Neural cell (in vitro differentiated cells): ENCODE data around the gene IL17RC.
"Not testable (repeated sequence)": the region's sequence is repeated elsewhere in the genome, so short reads cannot be mapped to it uniquely, and the experiment has no call there.

Experiments
- EP300 ChIP-seq: fragments of 450-650 bp; conservative IDR thresholded peaks from 2 replicates; pipeline ENCODE4 v1.6.1; 2014; ENCODE audit warnings: antibody characterized with exemption, mild to moderate bottlenecking, moderate library complexity; ENCODE audit not compliant: poor library complexity, severe bottlenecking
- EZH2 ChIP-seq: fragments of 200-600, 300-800 bp; shearing (Covaris generic), sonication (generic); IDR thresholded peaks from 2 replicates; pipeline ENCODE4 v1.6.1; 2014; ENCODE audit warnings: antibody characterized with exemption, low read length, borderline replicate concordance, mild to moderate bottlenecking; ENCODE audit not compliant: insufficient read depth, poor library complexity, severe bottlenecking
- RAD21 ChIP-seq: fragments of 450-650 bp; conservative IDR thresholded peaks from 2 replicates; pipeline ENCODE4 v1.6.1; 2014; ENCODE audit warnings: antibody characterized with exemption, mild to moderate bottlenecking, moderate library complexity
- TAF1 ChIP-seq: IDR thresholded peaks from 2 replicates; pipeline ENCODE4 v1.6.1; 2012; ENCODE audit warnings: low read depth
- TF ChIP-seq, protein P1 (sequence below): fragments of 450-650 bp; IDR thresholded peaks from 2 replicates; pipeline ENCODE4 v1.5.1; 2014; ENCODE audit warnings: antibody characterized with exemption, mild to moderate bottlenecking, moderate library complexity; ENCODE audit not compliant: poor library complexity, severe bottlenecking

DNA sequence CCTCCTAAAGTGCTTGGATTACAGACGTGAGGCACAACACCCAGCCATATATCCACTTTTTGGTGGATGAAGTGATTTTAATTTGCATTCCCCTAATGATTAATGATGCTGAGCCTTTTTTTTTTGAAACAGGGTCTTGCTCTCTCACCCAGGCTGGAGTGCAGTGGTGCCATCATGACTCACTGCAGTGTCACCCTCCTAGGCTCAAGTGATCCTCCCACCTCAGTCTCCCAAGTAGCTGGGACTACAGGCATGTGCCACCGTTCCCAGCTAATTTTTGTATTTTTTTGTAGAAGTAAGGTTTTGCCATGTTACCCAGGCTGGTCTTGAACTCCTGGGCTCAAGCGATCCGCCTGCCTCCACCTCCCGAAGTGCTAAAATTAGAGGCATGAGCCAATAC, 44.8 kb upstream of the IL17RC start:
- TF ChIP-seq, protein P1, sequence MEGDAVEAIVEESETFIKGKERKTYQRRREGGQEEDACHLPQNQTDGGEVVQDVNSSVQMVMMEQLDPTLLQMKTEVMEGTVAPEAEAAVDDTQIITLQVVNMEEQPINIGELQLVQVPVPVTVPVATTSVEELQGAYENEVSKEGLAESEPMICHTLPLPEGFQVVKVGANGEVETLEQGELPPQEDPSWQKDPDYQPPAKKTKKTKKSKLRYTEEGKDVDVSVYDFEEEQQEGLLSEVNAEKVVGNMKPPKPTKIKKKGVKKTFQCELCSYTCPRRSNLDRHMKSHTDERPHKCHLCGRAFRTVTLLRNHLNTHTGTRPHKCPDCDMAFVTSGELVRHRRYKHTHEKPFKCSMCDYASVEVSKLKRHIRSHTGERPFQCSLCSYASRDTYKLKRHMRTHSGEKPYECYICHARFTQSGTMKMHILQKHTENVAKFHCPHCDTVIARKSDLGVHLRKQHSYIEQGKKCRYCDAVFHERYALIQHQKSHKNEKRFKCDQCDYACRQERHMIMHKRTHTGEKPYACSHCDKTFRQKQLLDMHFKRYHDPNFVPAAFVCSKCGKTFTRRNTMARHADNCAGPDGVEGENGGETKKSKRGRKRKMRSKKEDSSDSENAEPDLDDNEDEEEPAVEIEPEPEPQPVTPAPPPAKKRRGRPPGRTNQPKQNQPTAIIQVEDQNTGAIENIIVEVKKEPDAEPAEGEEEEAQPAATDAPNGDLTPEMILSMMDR, result not testable (repeated sequence)
- TF ChIP-seq TAF1, EP300, EZH2, RAD21: not testable (repeated sequence)
